Renal cortex interstitium (tissue), 11 donors: ENCODE data around the gene ALX4. TPM values are rescaled to one million over a fixed set of nuclear protein-coding genes. Genes with fewer than 3 reads are reported as not detected.

Source experiments
- DNase-seq, 11 donors: peaks; one replicate each; pipeline ENCODE4 v3.0.0-alpha.2; 2013; ENCODE audit warnings: low read depth in 9 of 11, low spot score in 4 of 11; ENCODE audit errors: extremely low read depth in 1 of 11
- polyA plus RNA-seq, 3 donors: library from polyadenylated mRNA; unstranded; fragments of 120-200 nt; gene quantifications; one replicate each; pipeline ENCODE4 v1.2.1, GENCODE V29; 2013; ENCODE audit not compliant: insufficient read length in 3 of 3

The ALX4 gene
- polyA plus RNA-seq, 3 donors: 0.12 to 0.39 (median 0.20) TPM

DNA sequence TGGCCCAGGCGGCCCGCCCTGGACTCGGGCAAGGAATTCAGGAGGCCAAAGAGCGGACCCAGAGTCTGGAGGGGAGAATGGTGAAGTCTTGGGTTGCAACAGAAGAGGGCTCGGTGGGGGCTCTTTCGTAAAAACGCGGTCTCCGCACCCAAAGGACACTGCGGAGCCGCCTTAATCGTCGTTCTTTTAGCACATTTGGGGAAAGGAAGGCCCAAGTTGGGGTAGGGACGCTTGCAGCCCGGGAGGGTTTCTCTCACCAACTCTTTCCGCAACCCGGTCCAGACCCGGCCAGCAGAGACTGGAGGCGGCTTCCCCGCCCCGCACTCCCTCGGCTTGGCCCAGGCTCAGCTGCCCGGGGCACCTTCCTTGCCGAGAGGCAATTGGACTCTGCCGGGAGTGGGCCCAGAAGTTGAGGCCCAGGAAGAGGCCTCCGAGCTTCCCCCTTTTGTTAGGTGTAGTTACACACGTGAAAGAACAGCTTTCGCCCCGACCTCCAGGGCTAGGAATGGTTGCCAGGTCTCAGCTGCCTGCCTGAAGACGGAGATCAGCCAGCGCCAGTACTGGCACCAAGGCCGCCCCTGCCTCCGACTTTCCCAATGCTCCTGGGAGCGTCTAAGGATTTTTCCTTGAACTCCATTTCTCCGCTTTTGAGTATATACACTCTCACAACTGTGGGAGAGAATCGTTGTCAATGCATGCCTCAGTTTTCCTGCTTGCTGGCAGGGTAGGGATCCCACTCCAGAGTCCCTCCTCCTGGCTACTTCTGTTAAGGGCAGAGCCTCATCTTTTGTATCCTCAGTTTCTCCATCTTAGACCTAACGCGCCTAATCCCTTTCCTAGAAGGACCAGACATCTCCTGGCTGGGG is 3.7 kb downstream of the ALX4 start:
- no peak for DNase-seq

DNA sequence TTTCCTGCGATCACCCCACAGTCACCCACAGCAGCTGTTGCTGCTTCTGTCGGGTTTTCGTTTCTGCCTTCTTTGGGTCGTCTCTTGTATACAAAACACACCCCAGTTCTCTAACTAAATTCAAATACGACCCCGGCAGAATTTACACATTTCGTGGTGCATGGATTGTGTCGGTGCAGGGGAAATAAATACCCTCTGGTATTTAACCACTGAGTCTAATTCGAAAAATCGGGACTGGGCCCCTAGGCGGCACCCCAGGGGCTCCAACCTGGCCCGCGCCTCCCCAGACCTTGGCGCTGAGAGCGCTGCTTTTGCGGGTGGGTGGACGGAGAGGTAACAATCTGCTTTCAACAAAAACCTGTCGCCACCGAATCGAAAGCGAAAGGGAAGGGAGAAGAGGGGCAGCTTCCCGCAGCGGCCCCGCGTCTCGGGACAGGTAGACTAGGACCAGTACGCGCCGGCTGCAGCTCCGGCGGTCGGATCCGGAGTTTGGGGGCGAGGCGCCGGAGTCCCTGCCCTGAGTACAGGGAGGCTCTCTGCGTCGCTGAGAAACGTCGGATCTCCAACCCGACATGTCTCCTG is 4.4 kb downstream of the ALX4 start:
- DNase-seq: no peak

DNA sequence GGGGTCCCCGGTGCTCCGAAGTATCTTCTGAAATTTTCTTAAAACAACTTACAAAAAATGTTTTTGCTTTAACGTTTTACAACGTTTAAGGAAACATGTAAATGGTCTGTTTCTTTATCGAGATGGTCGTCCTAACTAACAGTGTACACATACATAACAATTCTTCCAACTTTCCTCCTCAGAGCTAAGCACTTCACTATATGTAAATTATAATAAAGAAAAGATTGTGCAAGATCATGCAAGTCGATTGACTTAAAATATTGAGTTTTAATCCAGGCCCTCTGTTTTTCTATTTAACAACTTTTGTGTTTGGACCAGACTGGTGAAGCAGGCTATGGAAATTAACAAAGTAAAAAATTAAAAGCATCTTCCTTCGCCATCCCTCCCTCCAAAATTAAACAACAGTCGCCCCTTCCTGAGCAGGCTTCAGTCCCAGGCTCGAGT is 4.9 kb downstream of the ALX4 start:
- DNase-seq: no peak

DNA sequence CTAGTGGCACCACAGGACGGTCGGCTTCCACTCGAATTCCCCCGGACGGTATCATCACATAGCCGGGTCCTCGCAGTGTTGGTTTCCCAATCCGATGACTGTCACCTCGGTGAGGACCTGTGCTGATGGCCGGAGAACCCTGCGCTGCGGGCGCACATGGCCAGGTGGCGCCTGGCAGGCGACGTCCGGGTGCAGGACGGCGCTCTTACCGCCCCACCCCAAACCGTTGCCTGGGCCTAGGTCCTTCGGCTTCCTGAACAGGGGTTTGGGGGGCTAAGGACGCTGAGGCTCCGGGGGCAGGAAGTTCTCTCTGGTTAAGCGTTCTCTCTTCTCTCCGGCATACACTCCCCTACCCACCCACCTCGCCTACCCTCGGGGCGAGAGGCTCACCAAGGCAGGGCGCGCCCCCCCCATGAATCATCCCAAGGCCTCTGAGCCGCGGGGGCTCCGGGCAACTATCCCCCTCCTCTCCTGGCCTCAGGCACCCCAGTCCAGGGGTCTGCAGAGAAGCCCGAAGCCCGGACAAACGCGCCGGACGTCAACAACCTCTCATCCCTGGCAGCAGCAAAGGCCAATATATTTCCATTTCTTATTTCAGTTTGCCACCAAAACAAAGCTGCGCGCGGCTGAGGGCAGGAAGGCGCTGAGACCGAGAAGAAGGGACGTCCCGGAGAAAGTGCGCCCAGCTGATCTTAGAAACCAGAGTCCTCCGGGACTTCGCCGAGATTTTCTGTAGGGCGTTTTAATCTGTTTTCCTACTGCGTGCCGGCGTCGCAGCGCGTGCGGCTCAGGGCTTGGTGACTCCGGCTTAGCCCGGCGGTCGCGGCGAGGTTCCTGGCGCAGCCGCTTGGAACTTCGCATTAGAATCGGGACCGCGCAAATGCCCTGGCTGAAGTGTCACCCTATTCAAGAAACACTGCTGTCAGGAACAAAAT is 5.6 kb downstream of the ALX4 start:
- no peak for DNase-seq

DNA sequence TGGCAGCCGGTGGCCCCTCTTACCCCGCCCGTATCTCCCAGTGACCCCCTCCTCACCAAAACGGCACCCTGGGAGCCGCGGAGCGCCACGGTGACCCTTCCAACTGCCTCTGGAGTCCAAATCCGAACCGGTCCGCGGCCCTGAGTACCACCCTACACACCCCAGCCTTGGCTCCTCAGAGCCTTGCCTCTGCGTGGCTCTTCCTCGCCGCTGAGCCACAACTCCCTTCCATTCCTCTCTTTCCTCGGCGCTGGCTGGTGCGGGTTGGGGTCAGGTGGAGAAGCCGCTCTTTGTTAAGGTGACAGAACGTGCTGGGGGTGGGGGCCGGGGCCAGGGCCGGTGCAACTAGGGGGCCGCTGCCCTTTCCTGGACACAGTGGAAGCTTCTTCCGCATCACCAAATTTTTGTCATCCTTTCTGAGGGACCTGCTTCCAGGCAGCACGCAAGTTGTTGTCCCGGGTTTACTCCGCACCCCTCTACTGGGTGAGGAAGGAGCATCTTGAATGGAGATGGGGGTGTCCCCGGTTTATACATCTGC is 6.5 kb downstream of the ALX4 start:
- no peak for DNase-seq

DNA sequence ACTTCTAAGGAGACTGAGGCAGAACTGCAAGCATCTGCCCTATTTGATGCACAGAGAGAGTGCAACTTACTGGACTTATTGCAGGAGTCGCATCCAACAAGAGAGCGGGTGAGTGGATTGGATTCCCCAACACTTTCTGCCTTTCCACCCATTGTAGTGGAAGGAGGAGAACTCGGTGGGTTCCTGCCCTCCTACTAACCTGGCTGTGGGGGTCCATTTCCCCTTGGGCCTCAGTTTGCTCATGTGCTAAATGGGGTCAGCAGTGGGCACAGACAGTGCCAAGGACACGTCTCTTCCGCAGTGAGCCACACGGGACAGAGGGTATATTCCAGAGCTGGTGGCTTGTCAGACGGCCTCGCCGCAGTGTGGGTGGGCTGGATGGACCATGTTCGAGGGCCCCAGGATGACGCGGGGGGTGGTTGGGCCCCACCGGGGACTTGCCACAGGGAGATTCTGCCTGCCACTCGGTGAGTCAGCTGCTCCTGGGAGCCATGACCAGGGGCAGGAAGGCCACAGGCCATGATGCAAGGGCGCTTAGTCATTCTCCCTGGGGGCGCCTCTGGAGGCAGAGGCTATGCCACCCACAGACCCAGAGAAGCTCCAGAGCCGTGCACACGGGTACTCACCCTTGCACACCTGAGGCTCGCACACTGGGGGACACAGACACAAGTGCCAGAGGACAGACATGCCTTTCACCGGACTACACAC is 8.2 kb downstream of the ALX4 start:
- DNase-seq: no peak

DNA sequence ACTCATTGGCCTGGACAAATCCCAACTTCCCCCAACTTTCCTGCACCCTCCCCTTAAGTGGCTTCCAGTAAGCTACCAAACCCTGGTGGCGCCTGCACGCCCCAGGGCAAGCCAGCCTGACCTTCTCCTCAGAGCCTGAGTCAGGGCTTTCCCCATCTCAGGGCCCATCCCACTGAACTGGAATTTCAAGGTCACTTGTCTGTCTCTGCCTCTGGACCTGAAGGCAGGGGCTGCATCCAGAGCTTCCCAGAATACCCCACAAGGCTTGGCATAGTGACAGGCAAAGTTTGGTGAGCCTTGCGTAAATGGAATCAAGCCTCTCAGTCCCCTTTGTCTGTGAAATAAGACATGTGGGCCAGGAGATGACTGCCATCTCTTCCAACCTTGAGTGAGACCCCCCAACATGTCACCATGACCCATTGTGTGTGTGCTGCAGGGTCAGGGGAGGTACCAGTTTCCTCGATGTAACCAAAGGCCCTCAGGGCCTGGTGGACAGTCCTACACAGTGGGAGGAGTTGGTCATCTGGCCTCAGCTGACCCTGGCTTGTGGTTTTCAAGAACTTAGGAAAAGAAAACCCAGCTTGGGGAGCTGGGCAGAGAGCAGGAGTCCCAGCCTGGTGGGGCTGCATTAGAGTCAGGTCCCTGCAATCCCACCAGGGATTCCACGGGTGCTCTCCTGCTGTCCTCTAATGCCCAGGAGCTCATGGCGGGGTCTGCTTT is 8.9 kb downstream of the ALX4 start:
- no peak for DNase-seq

DNA sequence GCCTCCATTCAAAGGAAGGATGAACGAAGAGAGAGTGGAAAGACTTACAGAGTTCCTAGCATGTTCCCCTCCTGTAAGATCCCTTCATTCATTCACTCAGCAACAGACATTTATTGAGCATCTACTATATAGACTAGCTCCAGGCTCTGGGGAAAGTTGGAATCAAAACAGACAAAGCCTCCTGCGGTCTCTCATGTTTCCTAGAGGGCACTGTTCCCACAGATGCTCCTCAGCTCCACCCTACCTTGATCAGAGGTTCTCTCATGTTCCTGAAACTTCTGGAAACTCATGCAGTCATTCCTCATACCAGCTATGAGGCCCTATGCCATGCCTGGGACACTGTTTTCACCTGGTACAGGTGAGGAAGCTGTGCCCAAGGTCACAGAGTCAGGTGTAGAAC is 11.1 kb downstream of the ALX4 start:
- no peak for DNase-seq

DNA sequence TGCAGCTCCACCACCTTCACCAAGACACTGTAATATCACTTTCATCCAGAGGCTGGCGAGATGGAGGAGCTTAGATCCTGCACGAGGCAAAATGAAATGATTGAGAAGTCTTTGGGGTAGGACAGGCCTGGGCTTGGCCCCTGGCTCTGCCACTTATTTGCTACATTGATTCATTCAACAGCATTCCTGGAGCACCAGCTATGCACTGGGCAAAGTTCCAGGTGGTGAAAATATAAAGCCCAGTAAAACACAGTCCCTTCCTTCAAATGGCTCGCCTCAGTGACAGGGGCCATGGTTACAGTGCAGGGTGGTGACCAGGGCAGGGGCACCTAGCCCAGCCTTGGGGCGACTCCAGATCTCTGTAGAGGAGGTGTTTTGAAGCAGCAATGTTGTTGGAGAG is 19.7 kb downstream of the ALX4 start:
- no peak for DNase-seq

DNA sequence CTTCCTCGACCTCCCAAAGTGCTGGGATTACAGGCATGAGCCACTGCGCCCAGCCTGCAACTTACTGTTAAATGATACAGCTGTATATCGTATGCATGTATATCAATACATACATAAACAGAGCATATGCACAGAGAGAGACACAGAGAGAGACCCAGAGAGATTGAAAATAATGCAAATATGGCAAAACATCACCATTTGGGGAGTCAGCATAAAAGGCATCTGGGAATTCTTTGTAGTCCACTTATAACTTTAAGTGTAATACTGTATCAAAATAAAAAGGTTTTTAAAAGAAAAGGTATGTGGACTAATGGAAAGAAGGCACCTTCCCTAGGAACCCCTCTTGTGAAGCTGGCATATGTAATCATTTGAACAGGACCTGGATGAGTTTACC is 21.8 kb downstream of the ALX4 start:
- no peak for DNase-seq

DNA sequence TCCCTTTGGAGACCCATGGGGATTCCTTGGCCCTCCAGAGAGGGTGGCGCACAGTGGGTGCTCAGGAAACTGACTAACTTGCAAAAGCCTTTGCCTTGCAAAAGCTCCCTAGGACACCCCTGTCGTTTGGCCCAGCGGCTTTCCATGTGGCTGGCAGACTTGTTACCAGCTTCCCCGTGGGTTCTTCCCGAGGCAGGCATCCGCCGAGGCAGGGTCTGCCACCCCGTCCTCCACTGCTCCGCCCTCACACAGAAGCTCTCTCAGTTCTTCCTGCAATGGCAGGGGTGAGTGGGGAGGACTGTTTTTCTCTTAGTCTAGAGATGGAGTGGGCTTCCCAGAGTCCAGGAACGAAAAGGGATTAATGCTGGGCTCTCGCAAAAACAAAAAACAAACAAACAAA is 23.0 kb downstream of the ALX4 start:
- no peak for DNase-seq

DNA sequence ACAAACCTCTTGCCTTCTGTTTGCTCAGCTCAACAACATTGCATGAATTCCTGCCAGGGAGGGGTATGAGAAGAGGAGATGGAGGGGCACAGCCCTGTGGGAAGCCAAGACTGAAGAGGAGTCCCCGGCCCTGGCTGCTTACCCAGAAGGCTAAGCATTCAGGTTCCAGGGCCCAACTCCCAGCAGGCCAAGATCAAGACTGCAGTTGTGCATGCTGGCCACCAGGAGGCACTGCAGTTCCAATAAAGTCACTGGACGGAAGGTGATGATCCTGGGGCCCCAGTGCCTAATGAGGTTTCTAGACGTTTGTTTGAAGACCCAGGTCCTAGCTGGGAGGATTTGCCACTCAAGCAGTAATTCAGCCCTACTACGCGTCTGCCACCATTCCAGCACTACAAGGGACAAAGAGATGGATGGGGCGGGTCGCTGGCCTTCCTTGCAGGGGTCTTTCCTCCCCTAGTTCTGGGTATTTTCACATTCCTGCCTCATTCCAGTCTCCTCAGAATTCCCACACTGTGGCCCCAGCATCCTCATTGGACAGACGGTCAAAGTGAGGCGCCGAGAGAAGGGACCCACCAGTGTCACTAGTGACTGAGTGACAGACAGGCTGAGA is 23.6 kb downstream of the ALX4 start:
- DNase-seq: peak in 1 of 11 donors; percentile 32

DNA sequence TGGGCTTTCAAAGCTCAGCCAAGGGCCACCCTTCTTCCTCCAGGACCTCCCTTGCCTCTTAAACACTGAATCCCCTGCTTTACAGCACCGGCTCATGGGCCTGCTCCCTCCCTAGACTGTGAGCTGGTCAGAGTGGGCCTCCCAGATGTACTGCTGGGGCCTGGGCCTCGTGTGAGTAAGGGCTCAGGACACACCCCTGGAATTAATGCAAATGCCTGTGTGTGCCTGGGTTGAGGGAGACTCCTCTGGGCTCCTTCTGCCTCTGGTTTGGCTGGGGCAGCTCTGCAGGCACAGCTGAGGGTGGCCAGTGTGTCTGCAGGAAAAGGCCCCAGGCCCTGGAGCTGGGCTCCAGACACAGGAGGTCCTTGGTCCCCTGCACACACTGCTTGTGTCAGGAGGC is 24.2 kb downstream of the ALX4 start:
- no peak for DNase-seq

DNA sequence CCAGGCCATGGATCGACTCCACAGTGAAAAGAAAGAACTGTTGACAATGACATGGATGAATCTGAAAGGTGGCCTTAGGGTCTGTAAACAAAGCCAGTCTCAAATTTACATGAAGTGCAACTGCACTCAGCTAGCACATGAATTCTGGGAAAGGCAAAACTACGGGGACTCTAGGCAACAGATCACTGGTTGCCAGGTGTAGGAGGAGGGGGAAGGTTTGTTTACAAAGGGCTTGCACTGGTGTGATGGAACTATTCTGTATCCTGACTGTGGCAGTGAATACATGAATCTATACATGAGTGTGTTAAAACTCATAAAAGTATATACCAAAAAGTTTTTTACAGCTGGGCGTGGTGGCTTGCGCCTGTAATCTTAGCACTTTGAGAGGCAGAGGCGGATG is 27.3 kb downstream of the ALX4 start:
- DNase-seq: no peak

DNA sequence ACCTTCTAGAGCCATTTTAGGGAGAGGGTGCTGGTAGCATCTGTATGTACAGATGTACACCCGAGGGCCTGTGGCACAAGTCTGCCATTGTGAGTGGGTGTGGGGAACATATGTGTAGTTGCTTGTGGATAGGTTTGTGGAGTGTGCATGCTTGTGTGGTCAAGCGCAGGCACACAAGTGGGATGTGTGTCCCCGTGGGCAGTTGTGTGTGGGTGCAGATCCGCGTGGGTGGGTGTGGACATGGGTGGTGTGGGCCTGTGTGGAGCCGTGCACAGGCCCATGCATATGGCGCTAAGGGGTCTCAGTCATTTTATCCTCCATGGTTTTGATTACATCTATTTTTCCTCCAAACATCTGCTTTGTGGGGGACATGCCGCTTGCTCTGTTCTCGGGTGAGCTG is 28.8 kb downstream of the ALX4 start:
- no peak for DNase-seq

DNA sequence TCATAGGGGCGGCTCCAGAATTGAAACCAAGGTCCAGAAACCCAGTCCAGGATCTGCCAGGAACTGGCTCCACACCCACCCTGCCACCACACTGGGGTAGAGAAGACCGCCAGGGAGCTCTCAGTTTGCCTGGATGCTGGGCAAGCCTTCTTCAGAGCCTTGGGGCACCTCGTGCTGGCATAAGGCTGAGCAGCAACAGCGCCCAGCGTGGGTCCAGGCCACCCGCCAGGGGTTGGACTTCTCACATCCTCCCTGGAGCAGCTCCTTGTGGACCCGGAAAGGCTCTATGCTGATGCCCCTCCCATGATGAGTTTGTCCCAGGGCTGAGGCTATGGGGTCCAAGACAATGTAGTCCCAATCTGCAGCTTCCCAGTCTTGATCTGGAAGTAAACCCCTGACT is 29.7 kb downstream of the ALX4 start:
- no peak for DNase-seq

DNA sequence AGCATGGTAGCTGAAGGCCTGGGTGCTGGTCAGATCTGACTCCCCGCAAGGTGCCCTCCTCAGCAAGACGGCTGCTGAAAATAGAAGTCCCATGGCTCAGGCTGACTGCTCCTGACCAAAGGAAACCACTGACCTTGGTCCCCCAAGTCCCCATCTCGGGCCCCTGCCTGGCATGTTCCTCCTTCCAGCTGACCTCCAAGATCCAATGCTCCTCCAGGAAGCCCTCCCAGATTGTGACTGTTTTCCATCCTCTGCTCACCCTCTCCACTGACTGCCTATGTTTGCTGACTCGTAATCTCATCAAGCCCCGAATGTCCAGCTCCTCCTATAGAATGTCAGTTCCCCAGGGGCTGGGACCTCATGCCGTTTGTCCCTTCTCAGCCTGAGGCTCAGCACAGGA is 30.5 kb downstream of the ALX4 start:
- no peak for DNase-seq
